Esophagus muscularis mucosa (tissue), 4 donors: ENCODE measurements around the gene SIRPD. TPM values are rescaled to one million over a fixed set of nuclear protein-coding genes. Genes with fewer than 3 reads are reported as not detected.

Experiments
- DNase-seq: peaks from one replicate; pipeline ENCODE4 v3.0.0-alpha.2; 2017; ENCODE audit errors: extremely low spot score
- H3K27ac ChIP-seq, 4 donors: fragments of 200-600 bp; sonication (generic); replicated peaks in 1 of 4; 1 replicate in 3 of 4; 2 replicates in 1 of 4; pipeline ENCODE4 v1.5.1; 2016 to 2019; ENCODE audit warnings: mild to moderate bottlenecking in 1 of 4
- H3K27me3 ChIP-seq, 4 donors: fragments of 200-600 bp; sonication (generic); one replicate each; pipeline versions ENCODE4 v1.5.1 to v1.6.0; 2016 to 2019
- H3K36me3 ChIP-seq, 4 donors: fragments of 200-600 bp; sonication (generic); one replicate each; pipeline ENCODE4 v1.5.1; 2016 to 2019
- H3K4me1 ChIP-seq, 4 donors: fragments of 200-600 bp; sonication (generic); one replicate each; pipeline ENCODE4 v1.5.1; 2016 to 2019
- H3K4me3 ChIP-seq, 4 donors: fragments of 200-600 bp; sonication (generic); 1 replicate in 2 of 4; 2 replicates in 2 of 4; pipeline ENCODE4 v1.5.1; 2016 to 2019; ENCODE audit warnings: mild to moderate bottlenecking in 4 of 4, moderate library complexity in 1 of 4
- H3K9me3 ChIP-seq, 4 donors: fragments of 200-600 bp; sonication (generic); 1 replicate in 3 of 4; 2 replicates in 1 of 4; pipeline ENCODE4 v1.5.1; 2016 to 2019
- CTCF ChIP-seq, 3 experiments: fragments of 200-600 bp in 2 of 3; fragments of 450-650 bp in 1 of 3; sonication (generic) in 2 of 3; IDR thresholded peaks; one replicate each; pipeline ENCODE4 v1.5.1; 2017 to 2019; ENCODE audit warnings: antibody characterized with exemption in 3 of 3, mild to moderate bottlenecking in 2 of 3, moderate library complexity in 1 of 3
- EP300 ChIP-seq: sonication (generic); formaldehyde crosslinking; IDR thresholded peaks from one replicate; pipeline ENCODE4 v1.6.1; 2017; ENCODE audit warnings: antibody characterized with exemption
- POLR2A ChIP-seq: fragments of 450-650 bp; IDR thresholded peaks from one replicate; pipeline ENCODE4 v1.6.1; 2017; ENCODE audit warnings: antibody characterized with exemption, moderate library complexity, mild to moderate bottlenecking, low read depth
- POLR2AphosphoS5 ChIP-seq, 2 donors: sonication (generic); formaldehyde crosslinking; IDR thresholded peaks; one replicate each; pipeline ENCODE4 v1.6.1; 2017; ENCODE audit warnings: antibody characterized with exemption in 2 of 2
- WGBS: methylation state at CpG from one replicate; pipeline ENCODE4 v1.1.5; 2018; 5-methylcytosine and 5-hydroxymethylcytosine counted together
- intact Hi-C: fragments of 100-400 bp; cut with DNase I; formaldehyde crosslinking; loops from one replicate; pipeline ENCODE4 v1.15.1; 2023
- total RNA-seq, 4 donors: library from RNA; depleted of rRNA; stranded (reverse); fragments of >200 nt; gene quantifications; one replicate each; pipeline versions ENCODE4 v1.1.0 to v1.2.1, GENCODE V29; 2016

The SIRPD gene
- total RNA-seq, 4 donors from 2014 or later: not detected

DNA sequence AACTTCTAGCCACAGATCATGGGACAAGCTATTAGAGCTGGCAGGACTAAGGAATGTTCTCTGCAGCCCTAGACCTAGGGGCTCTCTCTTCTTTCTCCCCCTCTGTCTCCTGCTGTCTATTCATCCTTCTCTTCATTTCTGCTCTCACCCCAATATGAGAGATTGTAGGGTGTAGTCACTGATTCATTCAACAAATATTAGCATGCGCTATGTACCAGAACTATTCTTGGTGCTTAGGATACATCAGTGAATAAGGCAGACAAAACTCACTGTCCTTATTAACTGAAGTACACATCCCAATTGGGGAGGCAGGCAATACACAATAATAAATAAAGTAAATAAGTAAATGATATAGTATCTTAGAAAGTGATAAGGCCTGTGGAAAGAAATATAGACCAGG is 51.6 kb downstream of the SIRPD start:
- no peaks in the 10 kb centered on the region for H3K4me1 ChIP-seq
- WGBS: 100% methylated on average over 1 of the region's 1 CpG
- H3K27me3 ChIP-seq: peaks cover 0 to 16% (median 0%) of the 10 kb centered on the region in 4 donors
- DNase-seq: no peak
- TF ChIP-seq POLR2AphosphoS5 (IDR thresholded peaks at IDR 0.05) (no peak), EP300 (no peak), POLR2A (no peak), CTCF (IDR thresholded peaks at IDR 0.05) (no peak)
- no peak overlapping the region for H3K27ac ChIP-seq
- H3K9me3 ChIP-seq: peaks cover 0 to 6% (median 0%) of the 10 kb centered on the region in 4 donors
- H3K36me3 ChIP-seq: no peaks in the 10 kb centered on the region
- intact Hi-C loops: no loop called here
- H3K4me3 ChIP-seq: no peak overlapping the region

DNA sequence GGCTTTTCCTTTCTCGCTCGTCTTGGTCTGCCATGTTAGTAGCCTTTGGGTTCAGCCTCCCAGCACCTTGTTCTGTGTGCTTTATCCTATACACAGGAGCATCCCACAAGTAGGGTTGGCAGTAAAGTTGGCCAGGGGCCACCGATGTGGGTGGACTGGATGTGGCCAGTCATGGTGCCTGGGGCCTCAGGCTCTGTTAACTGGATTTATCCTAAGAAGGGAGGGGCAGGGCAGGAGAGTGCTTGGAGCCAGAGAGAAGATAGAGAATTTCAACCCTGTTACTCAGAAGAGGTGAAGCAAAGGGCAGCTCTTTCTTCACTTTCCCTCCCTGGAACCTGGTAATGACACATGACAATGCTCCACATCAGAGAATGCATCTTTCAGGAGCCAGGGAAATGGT is 52.1 kb downstream of the SIRPD start:
- WGBS: 68% methylated on average over 3 of the region's 3 CpGs
- intact Hi-C loops: no loop called here
- peak; percentile 66 for DNase-seq
- H3K4me1 ChIP-seq: no peaks in the 10 kb centered on the region
- TF ChIP-seq POLR2AphosphoS5 (IDR thresholded peaks at IDR 0.05): no peak
- TF ChIP-seq EP300: no peak
- no peak for TF ChIP-seq CTCF (IDR thresholded peaks at IDR 0.05)
- peaks cover 0 to 21% (median 0%) of the 10 kb centered on the region in 4 donors for H3K27me3 ChIP-seq
- H3K9me3 ChIP-seq: peaks cover 0 to 6% (median 0%) of the 10 kb centered on the region in 4 donors
- H3K27ac ChIP-seq: no peak overlapping the region
- no peak overlapping the region for H3K4me3 ChIP-seq
- no peaks in the 10 kb centered on the region for H3K36me3 ChIP-seq

GRCh38 chr20:1503564-1504227 is 53.8 kb downstream of the SIRPD start:
- peak; percentile 89 for DNase-seq

DNA sequence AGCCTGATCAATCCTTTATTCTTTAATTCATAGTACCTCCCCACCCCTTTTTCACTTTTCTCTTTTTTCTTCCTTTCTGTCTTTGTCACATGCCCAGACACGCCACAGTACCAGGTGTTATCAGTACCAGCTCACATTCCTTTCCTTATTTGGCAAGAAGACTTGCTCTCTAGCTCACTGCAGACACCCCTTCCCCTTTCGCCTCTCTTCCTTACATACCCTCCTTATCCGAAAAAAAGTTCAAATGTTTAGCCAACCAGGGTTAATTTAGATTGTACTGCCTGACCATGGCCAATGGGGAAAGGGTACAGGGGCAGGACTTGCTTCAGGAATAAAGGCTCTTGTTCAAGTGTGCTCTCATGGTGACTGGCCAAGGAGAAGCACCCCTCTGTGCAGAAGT is 57.0 kb downstream of the SIRPD start:
- Histone ChIP-seq H3K27ac (no peak overlapping the region), H3K9me3 (peaks cover 0 to 6% (median 0%) of the 10 kb centered on the region in 4 donors), H3K27me3 (peaks cover 0 to 16% (median 3%) of the 10 kb centered on the region in 4 donors), H3K4me3 (no peak overlapping the region), H3K4me1 (no peaks in the 10 kb centered on the region), H3K36me3 (no peaks in the 10 kb centered on the region)
- TF ChIP-seq CTCF (IDR thresholded peaks at IDR 0.05): no peak
- no peak for TF ChIP-seq POLR2AphosphoS5 (IDR thresholded peaks at IDR 0.05)
- TF ChIP-seq POLR2A: no peak
- no peak for TF ChIP-seq EP300
- intact Hi-C loops: no loop called here
- DNase-seq: no peak
- WGBS: 32% methylated on average over 3 of the region's 3 CpGs

More at GRCh38 chr20:1503564-1504227, 53.8 kb downstream of the SIRPD start:
- 5% methylated on average over 8 of the region's 8 CpGs for WGBS
- no peak overlapping the region for H3K27ac ChIP-seq
- peaks cover 0 to 28% (median 3%) of the 10 kb centered on the region in 4 donors for H3K27me3 ChIP-seq
- no peak overlapping the region for H3K4me3 ChIP-seq
- TF ChIP-seq CTCF (IDR thresholded peaks at IDR 0.05): peak; percentile 47 to 71 (median 63)
- peak in 1 of 2 donors; percentile 12 for TF ChIP-seq POLR2AphosphoS5 (IDR thresholded peaks at IDR 0.05)
- TF ChIP-seq EP300: no peak
- no peak for TF ChIP-seq POLR2A
- H3K9me3 ChIP-seq: peaks cover 0 to 6% (median 0%) of the 10 kb centered on the region in 4 donors
- intact Hi-C loops: no loop called here
- H3K4me1 ChIP-seq: no peaks in the 10 kb centered on the region
- H3K36me3 ChIP-seq: no peaks in the 10 kb centered on the region
